GM18508 (cell line): ENCODE measurements around the gene FAM153A.
"Not testable (repeated sequence)": the region's sequence is repeated elsewhere in the genome, so short reads cannot be mapped to it uniquely, and the experiment has no call there.

Experiments
- ATAC-seq: cut with Tn5 transposase; IDR thresholded peaks from one replicate; pipeline ENCODE4 v1.9.1; 2021; ENCODE audit warnings: moderate number of reproducible peaks; ENCODE audit not compliant: insufficient read depth, unreplicated experiment

Gene FAM153A

GRCh38 chr5:177782792-177783633 is at the start of gene FAM153A:
Gene FAM153A (minus strand): TSS chr5:177782899.
- ATAC-seq = not testable (repeated sequence)

GRCh38 chr5:177832287-177832686 is 49.6 kb upstream of the FAM153A start:
- ATAC-seq = not testable (repeated sequence)

- ATAC-seq = not testable (repeated sequence)
These were observed 43.4 kb upstream of the FAM153A start for GRCh38 chr5:177826073-177826472.

GRCh38 chr5:177824776-177825175 is 42.1 kb upstream of the FAM153A start:
- ATAC-seq = not testable (repeated sequence)

GRCh38 chr5:177822489-177822888 is 39.8 kb upstream of the FAM153A start:
- not testable (repeated sequence) for ATAC-seq

- not testable (repeated sequence) for ATAC-seq
These were observed 37.0 kb upstream of the FAM153A start for GRCh38 chr5:177819664-177820063.

- not testable (repeated sequence) for ATAC-seq
These were observed 30.2 kb upstream of the FAM153A start for GRCh38 chr5:177812814-177813425.

GRCh38 chr5:177812160-177812743 is 29.6 kb upstream of the FAM153A start:
- ATAC-seq = not testable (repeated sequence)

GRCh38 chr5:177809209-177809913 is 26.7 kb upstream of the FAM153A start:
- ATAC-seq = not testable (repeated sequence)

GRCh38 chr5:177808420-177808819 is 25.7 kb upstream of the FAM153A start:
- not testable (repeated sequence) for ATAC-seq

GRCh38 chr5:177807265-177807664 is 24.6 kb upstream of the FAM153A start:
- ATAC-seq = not testable (repeated sequence)

- not testable (repeated sequence) for ATAC-seq
These were observed 18.7 kb upstream of the FAM153A start for GRCh38 chr5:177801427-177801826.

GRCh38 chr5:177798237-177798840 is 15.6 kb upstream of the FAM153A start:
- not testable (repeated sequence) for ATAC-seq

- not testable (repeated sequence) for ATAC-seq
These were observed 10.6 kb upstream of the FAM153A start for GRCh38 chr5:177793272-177793671.

GRCh38 chr5:177791649-177792048 is 8.9 kb upstream of the FAM153A start:
- ATAC-seq = not testable (repeated sequence)

- ATAC-seq = not testable (repeated sequence)
These were observed 530 bp downstream of the FAM153A start for GRCh38 chr5:177782169-177782568.

GRCh38 chr5:177771206-177771605 is 11.5 kb downstream of the FAM153A start:
- ATAC-seq = not testable (repeated sequence)

- ATAC-seq = not testable (repeated sequence)
These were observed 12.1 kb downstream of the FAM153A start for GRCh38 chr5:177770646-177771045.

GRCh38 chr5:177763737-177764508 is 18.8 kb downstream of the FAM153A start:
- ATAC-seq = not testable (repeated sequence)
